Neural progenitor cell (in vitro differentiated cells): ENCODE data around the gene FGF2. TPM values are rescaled to one million over a fixed set of nuclear protein-coding genes. Genes with fewer than 3 reads are reported as not detected.

Experiments
- DNase-seq: peaks from one replicate; pipeline ENCODE4 v3.0.0-alpha.2; 2016; ENCODE audit warnings: low spot score
- H2AFZ ChIP-seq: fragments of 200-600 bp; sonication (generic); replicated peaks from 2 replicates; pipeline ENCODE4 v1.6.1; 2016; ENCODE audit warnings: antibody characterized with exemption
- H3F3A ChIP-seq: fragments of 200-600 bp; sonication (generic); 2 replicates; pipeline ENCODE4 v1.6.1; 2016; ENCODE audit warnings: antibody characterized with exemption, low read depth
- H3K27ac ChIP-seq: fragments of 200-600 bp; sonication (generic); 2 replicates; pipeline ENCODE4 v1.5.1; 2016; ENCODE audit warnings: mild to moderate bottlenecking
- H3K27me3 ChIP-seq: fragments of 200-600 bp; sonication (generic); 2 replicates; pipeline ENCODE4 v1.6.1; 2016; ENCODE audit warnings: mild to moderate bottlenecking, moderate library complexity
- H3K36me3 ChIP-seq: fragments of 200-600 bp; sonication (generic); 2 replicates; pipeline ENCODE4 v1.5.1; 2016
- H3K4me1 ChIP-seq: fragments of 200-600 bp; sonication (generic); 2 replicates; pipeline ENCODE4 v1.6.1; 2016; ENCODE audit warnings: mixed run types
- H3K4me2 ChIP-seq: fragments of 200-600 bp; sonication (generic); 2 replicates; pipeline ENCODE4 v1.6.1; 2016
- H3K4me3 ChIP-seq: fragments of 200-600 bp; sonication (generic); 2 replicates; pipeline ENCODE4 v1.5.1; 2016
- H3K79me2 ChIP-seq: fragments of 200-600 bp; sonication (generic); 2 replicates; pipeline ENCODE4 v1.6.1; 2016; ENCODE audit warnings: low read depth
- H3K9ac ChIP-seq: fragments of 200-600 bp; sonication (generic); 2 replicates; pipeline ENCODE4 v1.6.1; 2016
- H3K9me3 ChIP-seq: fragments of 200-600 bp; sonication (generic); 2 replicates; pipeline ENCODE4 v1.5.1; 2016; ENCODE audit warnings: low read depth
- H4K20me1 ChIP-seq: fragments of 200-600 bp; sonication (generic); 2 replicates; pipeline ENCODE4 v1.6.1; 2016; ENCODE audit warnings: low read depth
- H3K27ac Mint-ChIP-seq: 3 replicates; pipeline ENCODE4 v1.8.0; 2021; ENCODE audit warnings: mixed read lengths
- H3K27me3 Mint-ChIP-seq: 2 replicates; pipeline ENCODE4 v1.8.0; 2022; ENCODE audit warnings: low read depth, mild to moderate bottlenecking, inconsistent platforms, moderate library complexity, mixed read lengths; ENCODE audit not compliant: insufficient read depth
- H3K36me3 Mint-ChIP-seq: 3 replicates; pipeline ENCODE4 v1.8.0; 2021; ENCODE audit warnings: mixed read lengths
- H3K4me1 Mint-ChIP-seq: 3 replicates; pipeline ENCODE4 v1.8.0; 2021; ENCODE audit warnings: mixed read lengths
- H3K4me3 Mint-ChIP-seq: 3 replicates; pipeline ENCODE4 v1.8.0; 2021; ENCODE audit warnings: mild to moderate bottlenecking, moderate library complexity, mixed read lengths
- H3K9me3 Mint-ChIP-seq: 3 replicates; pipeline ENCODE4 v1.8.0; 2020; ENCODE audit warnings: mixed read lengths
- CTCF ChIP-seq: fragments of 200-600 bp; sonication (generic); IDR thresholded peaks from 2 replicates; pipeline ENCODE4 v1.5.1; 2017; ENCODE audit warnings: antibody characterized with exemption, mild to moderate bottlenecking
- EZH2 ChIP-seq: fragments of 200-600 bp; sonication (generic); IDR thresholded peaks from 2 replicates; pipeline ENCODE4 v1.6.1; 2017; ENCODE audit warnings: antibody characterized with exemption, mild to moderate bottlenecking, moderate library complexity
- EZH2phosphoT487 ChIP-seq: fragments of 200-600 bp; sonication (generic); IDR thresholded peaks from 2 replicates; pipeline ENCODE4 v1.6.1; 2017; ENCODE audit warnings: antibody characterized with exemption
- total RNA-seq: library from RNA; depleted of rRNA; stranded (reverse); fragments of >200 nt; gene quantifications from 2 replicates; pipeline ENCODE4 v1.2.3, GENCODE V29; 2015; ENCODE audit warnings: low replicate concordance

Gene FGF2
- total RNA-seq, 1 donor from 2014 or later = 43.8 TPM

- no peak for TF ChIP-seq CTCF
- peaks cover 35% of the 10 kb centered on the region for H3F3A ChIP-seq
- peak overlapping the region; percentile 57 for H3K9ac ChIP-seq
- no peaks in the 10 kb centered on the region for H3K9me3 ChIP-seq
- Mint-ChIP-seq H3K27ac (peak overlapping the region; percentile 86), H3K4me1 (peaks cover 25% of the 10 kb centered on the region), H3K27me3 (peaks cover 8% of the 10 kb centered on the region), H3K36me3 (peaks cover 5% of the 10 kb centered on the region), H3K9me3 (no peaks in the 10 kb centered on the region), H3K4me3 (peak overlapping the region; percentile 90)
- H3K36me3 ChIP-seq = no peaks in the 10 kb centered on the region
- no peak overlapping the region for H2AFZ ChIP-seq
- peak overlapping the region; percentile 75 for H3K4me3 ChIP-seq
- H4K20me1 ChIP-seq = peaks cover 50% of the 10 kb centered on the region
- H3K4me2 ChIP-seq = peak overlapping the region; percentile 80
- DNase-seq = peak; percentile 85
- peak overlapping the region; percentile 78 for H3K27ac ChIP-seq
- H3K4me1 ChIP-seq = peaks cover 35% of the 10 kb centered on the region
- peaks cover 75% of the 10 kb centered on the region for H3K79me2 ChIP-seq
- H3K27me3 ChIP-seq = no peaks in the 10 kb centered on the region
These were observed 1.4 kb downstream of the FGF2 start for GRCh38 chr4:122827879-122828601.

DNA sequence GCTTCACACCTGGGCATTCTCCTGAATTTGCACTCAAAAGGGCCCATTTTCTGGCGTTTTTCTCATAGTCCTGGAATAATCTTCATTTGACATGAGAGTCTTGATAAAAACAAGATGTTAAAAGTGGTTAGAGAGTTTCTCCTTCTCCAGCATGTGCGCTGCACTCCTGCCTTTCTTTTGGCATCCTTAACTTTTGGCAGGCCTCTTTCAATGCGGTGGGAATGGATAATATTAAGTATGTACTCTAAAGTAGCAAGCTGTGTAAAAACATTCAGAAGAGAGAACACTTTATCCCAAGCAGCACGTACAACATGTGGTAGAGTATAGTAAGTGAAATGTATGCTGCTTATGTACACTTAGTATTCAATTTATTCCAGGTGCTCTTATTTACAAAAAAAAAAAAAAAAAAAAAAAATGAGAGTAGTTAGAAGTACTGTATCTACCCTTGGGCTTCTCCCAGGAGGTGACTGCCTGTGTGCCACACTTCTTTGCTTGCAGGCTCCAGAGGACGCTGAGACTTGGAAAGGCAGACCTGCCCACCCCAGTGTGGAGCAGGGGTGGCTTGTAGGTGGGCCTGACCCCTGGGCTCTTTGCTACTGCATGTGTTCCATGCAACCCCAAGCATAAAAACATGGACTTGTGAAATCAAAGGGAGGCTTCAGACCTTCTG lies 3.9 kb downstream of the FGF2 start:
- no peak overlapping the region for H3K4me3 Mint-ChIP-seq
- no peak overlapping the region for H3K27ac ChIP-seq
- no peak overlapping the region for H3K27ac Mint-ChIP-seq

GRCh38 chr4:122831515-122832196 lies 5.0 kb downstream of the FGF2 start:
- H3K4me1 Mint-ChIP-seq = peaks cover 20% of the 10 kb centered on the region
- peaks cover 28% of the 10 kb centered on the region for H3F3A ChIP-seq
- no peak for DNase-seq
- no peaks in the 10 kb centered on the region for H3K9me3 ChIP-seq
- H3K27me3 Mint-ChIP-seq = peaks cover 6% of the 10 kb centered on the region
- H3K27me3 ChIP-seq = no peaks in the 10 kb centered on the region
- peaks cover 5% of the 10 kb centered on the region for H3K36me3 Mint-ChIP-seq
- TF ChIP-seq EZH2phosphoT487 (no peak), EZH2 (no peak), CTCF (no peak)
- H3K4me3 ChIP-seq = no peak overlapping the region
- no peaks in the 10 kb centered on the region for H3K9me3 Mint-ChIP-seq
- H4K20me1 ChIP-seq = peaks cover 84% of the 10 kb centered on the region
- H3K4me3 Mint-ChIP-seq = no peak overlapping the region
- H3K4me2 ChIP-seq = no peak overlapping the region
- peaks cover 37% of the 10 kb centered on the region for H3K4me1 ChIP-seq
- no peak overlapping the region for H3K9ac ChIP-seq
- peaks cover 99% of the 10 kb centered on the region for H3K79me2 ChIP-seq
- H2AFZ ChIP-seq = no peak overlapping the region
- no peak overlapping the region for H3K27ac Mint-ChIP-seq
- no peak overlapping the region for H3K27ac ChIP-seq
- no peaks in the 10 kb centered on the region for H3K36me3 ChIP-seq

More for the DNA sequence above, 3.9 kb downstream of the FGF2 start:
- no peak overlapping the region for H3K9ac ChIP-seq
- no peaks in the 10 kb centered on the region for H3K36me3 ChIP-seq
- Mint-ChIP-seq H3K4me1 (peaks cover 25% of the 10 kb centered on the region), H3K27me3 (peaks cover 6% of the 10 kb centered on the region), H3K36me3 (peaks cover 5% of the 10 kb centered on the region), H3K9me3 (no peaks in the 10 kb centered on the region)
- H4K20me1 ChIP-seq = peaks cover 73% of the 10 kb centered on the region
- no peak overlapping the region for H3K4me3 ChIP-seq
- H3K79me2 ChIP-seq = peaks cover 99% of the 10 kb centered on the region
- H3K9me3 ChIP-seq = no peaks in the 10 kb centered on the region
- H3K4me1 ChIP-seq = peaks cover 37% of the 10 kb centered on the region
- no peaks in the 10 kb centered on the region for H3K27me3 ChIP-seq
- H2AFZ ChIP-seq = no peak overlapping the region
- DNase-seq = no peak
- H3K4me2 ChIP-seq = peak overlapping the region; percentile 80
- no peak for TF ChIP-seq CTCF
- TF ChIP-seq EZH2phosphoT487 = no peak
- no peak for TF ChIP-seq EZH2
- peaks cover 31% of the 10 kb centered on the region for H3F3A ChIP-seq
